HG02798 (cell line): Measurements from ENCODE around the gene DMRTA2.
"Not testable (repeated sequence)": the region's sequence is repeated elsewhere in the genome, so short reads cannot be mapped to it uniquely, and the experiment has no call there.

ENCODE experiments used
- ATAC-seq: cut with Tn5 transposase; IDR thresholded peaks from one replicate; pipeline ENCODE4 v1.9.1; 2021; ENCODE audit warnings: mild to moderate bottlenecking; ENCODE audit not compliant: unreplicated experiment, poor library complexity

DMRTA2 gene

GRCh38 chr1:50393522-50394120 is 29.6 kb downstream of the DMRTA2 start:
- ATAC-seq: no peak

- not testable (repeated sequence) for ATAC-seq
Measured at GRCh38 chr1:50381551-50381950, 41.7 kb downstream of the DMRTA2 start.

- no peak for ATAC-seq
Measured at GRCh38 chr1:50378770-50379169, 44.5 kb downstream of the DMRTA2 start.

- no peak for ATAC-seq
Measured at GRCh38 chr1:50373532-50373931, 49.7 kb downstream of the DMRTA2 start.

GRCh38 chr1:50371749-50372148 is 51.5 kb downstream of the DMRTA2 start:
- no peak for ATAC-seq

GRCh38 chr1:50369830-50370229 is 53.4 kb downstream of the DMRTA2 start:
- ATAC-seq: no peak

GRCh38 chr1:50369008-50369634 is 54.1 kb downstream of the DMRTA2 start:
- no peak for ATAC-seq

GRCh38 chr1:50368179-50369007 is 54.9 kb downstream of the DMRTA2 start:
- ATAC-seq: peak; percentile 66
